Neural cell (in vitro differentiated cells): ENCODE results near the gene STH. TPM values are rescaled to one million over a fixed set of nuclear protein-coding genes. Genes with fewer than 3 reads are reported as not detected.

Experiments used
- H2AFZ ChIP-seq: fragments of 200-600, 300-800 bp; sonication (generic), shearing (Covaris generic); 2 replicates; pipeline ENCODE4 v1.6.0; 2014; ENCODE audit warnings: low read depth, mild to moderate bottlenecking, antibody characterized with exemption, low read length, moderate library complexity
- H3F3A ChIP-seq: fragments of 200-600 bp; shearing (Covaris generic); 2 replicates; pipeline ENCODE4 v1.6.1; 2016; ENCODE audit warnings: mild to moderate bottlenecking, moderate library complexity, mixed read lengths, antibody characterized with exemption, low read length; ENCODE audit not compliant: insufficient read depth, poor library complexity, severe bottlenecking
- H3K27ac ChIP-seq: fragments of 200-600, 300-800 bp; sonication (generic), shearing (Covaris generic); 2 replicates; pipeline ENCODE4 v1.5.1; 2014; ENCODE audit warnings: mild to moderate bottlenecking, low read length, moderate library complexity
- H3K27me3 ChIP-seq: fragments of 300-800, 200-600 bp; sonication (generic), shearing (Covaris generic); 2 replicates; pipeline ENCODE4 v1.6.0; 2014; ENCODE audit warnings: mild to moderate bottlenecking, low read depth, low read length, moderate library complexity; ENCODE audit not compliant: insufficient read depth
- H3K36me3 ChIP-seq: fragments of 300-800, 200-600 bp; sonication (generic), shearing (Covaris generic); 2 replicates; pipeline ENCODE4 v1.5.1; 2014; ENCODE audit warnings: mild to moderate bottlenecking, antibody characterized with exemption, low read length, moderate library complexity; ENCODE audit not compliant: insufficient read depth
- H3K4me2 ChIP-seq: fragments of 300-800, 200-600 bp; sonication (generic), shearing (Covaris generic); 2 replicates; pipeline ENCODE4 v1.6.0; 2014; ENCODE audit warnings: mild to moderate bottlenecking, low read length
- H3K4me3 ChIP-seq: fragments of 300-800, 200-600 bp; sonication (generic), shearing (Covaris generic); 2 replicates; pipeline ENCODE4 v1.5.1; 2014; ENCODE audit warnings: mild to moderate bottlenecking, low read length, moderate library complexity
- H3K79me2 ChIP-seq: fragments of 200-600 bp; shearing (Covaris generic); replicated peaks from 2 replicates; pipeline ENCODE4 v1.6.0; 2014; ENCODE audit warnings: mild to moderate bottlenecking, low read length, moderate library complexity; ENCODE audit not compliant: insufficient read depth
- H3K9ac ChIP-seq: fragments of 300-800, 200-600 bp; sonication (generic), shearing (Covaris generic); 2 replicates; pipeline ENCODE4 v1.6.1; 2016; ENCODE audit warnings: mild to moderate bottlenecking, low read length, mixed read lengths
- H3K9me2 ChIP-seq: fragments of 200-600 bp; shearing (Covaris generic); 2 replicates; pipeline ENCODE4 v1.6.1; 2016; ENCODE audit warnings: mild to moderate bottlenecking, low read length, mixed read lengths; ENCODE audit not compliant: insufficient read depth
- H3K9me3 ChIP-seq: fragments of 200-600, 300-800 bp; sonication (generic), shearing (Covaris generic); 2 replicates; pipeline ENCODE4 v1.6.1; 2016; ENCODE audit warnings: mild to moderate bottlenecking, mixed run types, low read length, moderate library complexity, mixed read lengths
- H4K20me1 ChIP-seq: fragments of 200-600 bp; shearing (Covaris generic); 2 replicates; pipeline ENCODE4 v1.6.1; 2016; ENCODE audit warnings: mild to moderate bottlenecking, mixed run types; ENCODE audit not compliant: insufficient read depth
- EP300 ChIP-seq: fragments of 450-650 bp; conservative IDR thresholded peaks from 2 replicates; pipeline ENCODE4 v1.6.1; 2014; ENCODE audit warnings: antibody characterized with exemption, mild to moderate bottlenecking, moderate library complexity; ENCODE audit not compliant: poor library complexity, severe bottlenecking
- EZH2 ChIP-seq: fragments of 200-600, 300-800 bp; shearing (Covaris generic), sonication (generic); IDR thresholded peaks from 2 replicates; pipeline ENCODE4 v1.6.1; 2014; ENCODE audit warnings: antibody characterized with exemption, low read length, borderline replicate concordance, mild to moderate bottlenecking; ENCODE audit not compliant: insufficient read depth, poor library complexity, severe bottlenecking
- MXI1 ChIP-seq: fragments of 450-650 bp; conservative IDR thresholded peaks from 2 replicates; pipeline ENCODE4 v1.6.1; 2014; ENCODE audit warnings: antibody characterized with exemption, mild to moderate bottlenecking; ENCODE audit not compliant: poor library complexity, severe bottlenecking
- POLR2AphosphoS5 ChIP-seq: IDR thresholded peaks from 2 replicates; pipeline ENCODE4 v1.6.1; 2012
- RAD21 ChIP-seq: fragments of 450-650 bp; conservative IDR thresholded peaks from 2 replicates; pipeline ENCODE4 v1.6.1; 2014; ENCODE audit warnings: antibody characterized with exemption, mild to moderate bottlenecking, moderate library complexity
- SMC3 ChIP-seq: fragments of 450-650 bp; conservative IDR thresholded peaks from 2 replicates; pipeline ENCODE4 v1.6.1; 2014; ENCODE audit warnings: antibody characterized with exemption, mild to moderate bottlenecking, moderate library complexity; ENCODE audit not compliant: poor library complexity
- TAF1 ChIP-seq: IDR thresholded peaks from 2 replicates; pipeline ENCODE4 v1.6.1; 2012; ENCODE audit warnings: low read depth
- polyA plus RNA-seq: library from polyadenylated mRNA; depleted of rRNA; stranded (reverse); fragments of >200 nt; gene quantifications from 2 replicates; pipeline ENCODE4 v1.2.3, GENCODE V29; 2014
- TF ChIP-seq, protein P1 (sequence below): IDR thresholded peaks from 2 replicates; pipeline ENCODE4 v1.6.1; 2012; ENCODE audit warnings: borderline replicate concordance
- TF ChIP-seq, protein P2 (sequence below): fragments of 450-650 bp; IDR thresholded peaks from 2 replicates; pipeline ENCODE4 v1.5.1; 2014; ENCODE audit warnings: antibody characterized with exemption, mild to moderate bottlenecking, moderate library complexity; ENCODE audit not compliant: poor library complexity, severe bottlenecking

STH gene
- polyA plus RNA-seq, 1 donor from 2014 or later: not detected

DNA sequence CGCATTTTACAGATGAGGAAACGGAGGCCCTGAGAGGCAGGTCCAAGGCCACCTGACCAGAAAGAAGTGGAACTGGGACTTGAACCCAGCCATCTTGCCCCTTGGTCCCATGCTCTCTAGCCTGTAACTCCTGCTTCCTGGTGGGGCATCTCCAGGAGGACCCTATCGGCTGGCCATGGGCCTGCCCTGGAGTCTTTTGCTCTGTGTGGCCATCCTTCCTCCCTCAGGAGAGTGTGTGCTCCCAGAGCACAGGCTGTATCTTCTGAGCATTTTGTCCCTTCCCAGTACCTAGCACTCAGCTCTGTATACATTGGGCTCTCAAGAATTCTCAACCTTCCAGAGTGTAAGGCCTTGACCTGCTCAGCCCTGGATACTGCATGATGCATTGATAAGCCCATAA is 28.4 kb upstream of the STH start:
- Histone ChIP-seq H3K27me3 (no peaks in the 10 kb centered on the region), H4K20me1 (no peaks in the 10 kb centered on the region), H3K9ac (no peak overlapping the region), H3K36me3 (peaks cover 13% of the 10 kb centered on the region), H3F3A (no peaks in the 10 kb centered on the region), H3K4me3 (no peak overlapping the region), H3K9me2 (no peaks in the 10 kb centered on the region), H3K27ac (no peak overlapping the region), H3K79me2 (no peaks in the 10 kb centered on the region), H3K9me3 (no peaks in the 10 kb centered on the region), H3K4me2 (no peak overlapping the region), H2AFZ (no peak overlapping the region)
- TF ChIP-seq TAF1 (no peak), POLR2AphosphoS5 (no peak), EP300 (no peak), MXI1 (no peak), SMC3 (no peak), RAD21 (no peak), EZH2 (no peak)
- TF ChIP-seq, protein P1, sequence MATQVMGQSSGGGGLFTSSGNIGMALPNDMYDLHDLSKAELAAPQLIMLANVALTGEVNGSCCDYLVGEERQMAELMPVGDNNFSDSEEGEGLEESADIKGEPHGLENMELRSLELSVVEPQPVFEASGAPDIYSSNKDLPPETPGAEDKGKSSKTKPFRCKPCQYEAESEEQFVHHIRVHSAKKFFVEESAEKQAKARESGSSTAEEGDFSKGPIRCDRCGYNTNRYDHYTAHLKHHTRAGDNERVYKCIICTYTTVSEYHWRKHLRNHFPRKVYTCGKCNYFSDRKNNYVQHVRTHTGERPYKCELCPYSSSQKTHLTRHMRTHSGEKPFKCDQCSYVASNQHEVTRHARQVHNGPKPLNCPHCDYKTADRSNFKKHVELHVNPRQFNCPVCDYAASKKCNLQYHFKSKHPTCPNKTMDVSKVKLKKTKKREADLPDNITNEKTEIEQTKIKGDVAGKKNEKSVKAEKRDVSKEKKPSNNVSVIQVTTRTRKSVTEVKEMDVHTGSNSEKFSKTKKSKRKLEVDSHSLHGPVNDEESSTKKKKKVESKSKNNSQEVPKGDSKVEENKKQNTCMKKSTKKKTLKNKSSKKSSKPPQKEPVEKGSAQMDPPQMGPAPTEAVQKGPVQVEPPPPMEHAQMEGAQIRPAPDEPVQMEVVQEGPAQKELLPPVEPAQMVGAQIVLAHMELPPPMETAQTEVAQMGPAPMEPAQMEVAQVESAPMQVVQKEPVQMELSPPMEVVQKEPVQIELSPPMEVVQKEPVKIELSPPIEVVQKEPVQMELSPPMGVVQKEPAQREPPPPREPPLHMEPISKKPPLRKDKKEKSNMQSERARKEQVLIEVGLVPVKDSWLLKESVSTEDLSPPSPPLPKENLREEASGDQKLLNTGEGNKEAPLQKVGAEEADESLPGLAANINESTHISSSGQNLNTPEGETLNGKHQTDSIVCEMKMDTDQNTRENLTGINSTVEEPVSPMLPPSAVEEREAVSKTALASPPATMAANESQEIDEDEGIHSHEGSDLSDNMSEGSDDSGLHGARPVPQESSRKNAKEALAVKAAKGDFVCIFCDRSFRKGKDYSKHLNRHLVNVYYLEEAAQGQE: no peak
- TF ChIP-seq, protein P2, sequence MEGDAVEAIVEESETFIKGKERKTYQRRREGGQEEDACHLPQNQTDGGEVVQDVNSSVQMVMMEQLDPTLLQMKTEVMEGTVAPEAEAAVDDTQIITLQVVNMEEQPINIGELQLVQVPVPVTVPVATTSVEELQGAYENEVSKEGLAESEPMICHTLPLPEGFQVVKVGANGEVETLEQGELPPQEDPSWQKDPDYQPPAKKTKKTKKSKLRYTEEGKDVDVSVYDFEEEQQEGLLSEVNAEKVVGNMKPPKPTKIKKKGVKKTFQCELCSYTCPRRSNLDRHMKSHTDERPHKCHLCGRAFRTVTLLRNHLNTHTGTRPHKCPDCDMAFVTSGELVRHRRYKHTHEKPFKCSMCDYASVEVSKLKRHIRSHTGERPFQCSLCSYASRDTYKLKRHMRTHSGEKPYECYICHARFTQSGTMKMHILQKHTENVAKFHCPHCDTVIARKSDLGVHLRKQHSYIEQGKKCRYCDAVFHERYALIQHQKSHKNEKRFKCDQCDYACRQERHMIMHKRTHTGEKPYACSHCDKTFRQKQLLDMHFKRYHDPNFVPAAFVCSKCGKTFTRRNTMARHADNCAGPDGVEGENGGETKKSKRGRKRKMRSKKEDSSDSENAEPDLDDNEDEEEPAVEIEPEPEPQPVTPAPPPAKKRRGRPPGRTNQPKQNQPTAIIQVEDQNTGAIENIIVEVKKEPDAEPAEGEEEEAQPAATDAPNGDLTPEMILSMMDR: no peak

DNA sequence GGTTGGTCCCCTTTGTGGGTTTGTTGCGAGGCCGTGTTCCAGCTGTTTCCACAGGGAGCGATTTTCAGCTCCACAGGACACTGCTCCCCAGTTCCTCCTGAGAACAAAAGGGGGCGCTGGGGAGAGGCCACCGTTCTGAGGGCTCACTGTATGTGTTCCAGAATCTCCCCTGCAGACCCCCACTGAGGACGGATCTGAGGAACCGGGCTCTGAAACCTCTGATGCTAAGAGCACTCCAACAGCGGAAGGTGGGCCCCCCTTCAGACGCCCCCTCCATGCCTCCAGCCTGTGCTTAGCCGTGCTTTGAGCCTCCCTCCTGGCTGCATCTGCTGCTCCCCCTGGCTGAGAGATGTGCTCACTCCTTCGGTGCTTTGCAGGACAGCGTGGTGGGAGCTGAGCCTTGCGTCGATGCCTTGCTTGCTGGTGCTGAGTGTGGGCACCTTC is 27.3 kb upstream of the STH start:
- Histone ChIP-seq H4K20me1 (no peaks in the 10 kb centered on the region), H3K9ac (no peak overlapping the region), H3F3A (no peaks in the 10 kb centered on the region), H3K4me2 (no peak overlapping the region), H3K9me2 (no peaks in the 10 kb centered on the region), H3K27me3 (no peaks in the 10 kb centered on the region), H3K36me3 (peaks cover 13% of the 10 kb centered on the region), H3K79me2 (no peaks in the 10 kb centered on the region), H3K4me3 (no peak overlapping the region), H3K27ac (no peak overlapping the region), H2AFZ (no peak overlapping the region), H3K9me3 (no peaks in the 10 kb centered on the region)
- TF ChIP-seq, protein P2: no peak
- TF ChIP-seq MXI1: no peak
- TF ChIP-seq TAF1: no peak
- TF ChIP-seq RAD21: no peak
- TF ChIP-seq EZH2: no peak
- TF ChIP-seq SMC3: no peak
